GM21528 (cell line): ENCODE measurements around the gene B3GNT2.

Experiments
- ATAC-seq: cut with Tn5 transposase; IDR thresholded peaks from one replicate; pipeline ENCODE4 v1.9.1; 2021; ENCODE audit warnings: mild to moderate bottlenecking, moderate library complexity; ENCODE audit not compliant: unreplicated experiment, low FRiP score

Gene B3GNT2

GRCh38 chr2:62202729-62203128, 6.8 kb downstream of the B3GNT2 start:
- ATAC-seq, result no peak

DNA sequence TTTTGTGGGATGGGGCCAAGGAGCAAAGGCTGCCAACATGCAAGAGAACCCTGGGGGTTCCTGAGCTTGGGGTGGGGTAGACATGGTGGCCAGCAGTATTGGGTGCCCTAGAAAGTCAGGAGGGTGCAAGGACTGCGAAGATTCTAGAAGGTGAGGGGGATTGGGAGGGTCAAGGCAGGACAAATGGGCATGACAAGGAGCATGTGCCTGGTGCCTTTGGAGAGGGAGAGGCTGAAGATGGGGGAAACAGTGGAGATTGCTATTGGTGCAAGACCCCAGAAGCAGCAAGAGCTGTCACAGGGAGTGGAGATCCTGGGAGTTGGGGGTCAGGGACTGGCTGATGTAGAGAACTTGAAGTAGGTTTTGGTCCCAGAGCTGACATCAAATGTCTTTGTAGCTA, 7.5 kb downstream of the B3GNT2 start:
- ATAC-seq, result no peak

DNA sequence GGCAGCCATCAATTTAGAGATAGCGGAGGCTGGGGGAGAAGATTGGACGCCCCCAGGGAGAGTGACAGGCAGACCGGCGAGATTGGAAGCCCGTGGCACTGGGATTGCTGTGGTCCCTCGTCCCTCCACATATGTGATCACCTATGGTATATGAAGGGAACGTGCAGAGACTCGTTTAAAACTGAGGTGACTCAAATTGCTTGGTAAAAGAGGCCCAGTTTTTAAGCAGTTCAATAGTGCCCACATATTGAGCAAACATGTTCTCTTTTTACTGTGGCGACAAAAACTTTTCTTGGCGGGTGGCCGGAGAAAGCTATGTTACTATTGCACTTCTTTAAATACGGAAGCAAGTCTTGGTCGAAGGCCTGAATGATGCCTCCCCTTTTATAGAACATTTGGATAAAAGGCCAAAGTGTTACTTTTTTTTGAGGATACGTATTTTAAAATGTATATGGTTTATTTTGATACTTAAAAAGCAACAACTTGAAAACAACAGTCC, 9.1 kb downstream of the B3GNT2 start:
- ATAC-seq, result no peak

DNA sequence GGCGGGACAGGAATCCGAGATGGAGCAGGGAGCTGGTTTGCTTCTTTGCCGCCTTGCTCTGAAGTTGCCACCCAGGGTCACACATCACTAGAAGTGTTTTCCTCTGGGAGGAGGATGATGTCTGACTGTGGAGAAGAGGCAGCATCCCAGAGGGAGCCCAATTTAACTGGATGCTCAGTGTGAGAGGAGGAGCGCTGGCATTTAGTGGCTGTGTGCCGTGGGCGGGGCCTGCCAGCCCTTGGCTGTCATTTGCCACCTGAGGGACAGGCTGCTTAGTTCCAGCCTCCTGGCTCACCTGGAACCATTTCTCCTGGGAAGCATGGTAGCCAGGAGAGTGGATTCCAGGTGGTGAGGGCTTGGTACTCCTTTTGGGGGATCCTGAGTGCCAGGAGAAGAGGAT, 9.6 kb downstream of the B3GNT2 start:
- ATAC-seq, result no peak

DNA sequence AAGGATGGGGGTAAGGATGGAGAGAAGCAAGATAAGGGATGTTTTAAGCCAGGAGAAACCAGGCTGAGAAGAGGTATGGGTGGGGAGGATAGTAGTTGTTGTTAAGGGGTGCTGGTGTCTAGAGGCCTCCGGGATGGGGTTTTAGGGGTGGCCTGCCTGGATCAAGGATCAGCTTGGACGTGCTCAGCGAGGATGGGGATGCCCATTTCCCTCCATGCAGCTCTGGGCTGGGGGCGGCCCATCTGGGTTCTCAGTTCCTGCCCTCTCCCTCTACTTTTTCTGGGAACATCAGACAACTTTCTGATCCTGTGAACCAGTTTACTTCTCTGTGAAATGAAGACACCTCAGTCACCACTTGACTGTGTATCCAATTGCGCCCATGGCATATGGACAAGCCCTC, 10.1 kb downstream of the B3GNT2 start:
- ATAC-seq, result no peak

- no peak for ATAC-seq
Observed at GRCh38 chr2:62207491-62207890, 11.6 kb downstream of the B3GNT2 start.

DNA sequence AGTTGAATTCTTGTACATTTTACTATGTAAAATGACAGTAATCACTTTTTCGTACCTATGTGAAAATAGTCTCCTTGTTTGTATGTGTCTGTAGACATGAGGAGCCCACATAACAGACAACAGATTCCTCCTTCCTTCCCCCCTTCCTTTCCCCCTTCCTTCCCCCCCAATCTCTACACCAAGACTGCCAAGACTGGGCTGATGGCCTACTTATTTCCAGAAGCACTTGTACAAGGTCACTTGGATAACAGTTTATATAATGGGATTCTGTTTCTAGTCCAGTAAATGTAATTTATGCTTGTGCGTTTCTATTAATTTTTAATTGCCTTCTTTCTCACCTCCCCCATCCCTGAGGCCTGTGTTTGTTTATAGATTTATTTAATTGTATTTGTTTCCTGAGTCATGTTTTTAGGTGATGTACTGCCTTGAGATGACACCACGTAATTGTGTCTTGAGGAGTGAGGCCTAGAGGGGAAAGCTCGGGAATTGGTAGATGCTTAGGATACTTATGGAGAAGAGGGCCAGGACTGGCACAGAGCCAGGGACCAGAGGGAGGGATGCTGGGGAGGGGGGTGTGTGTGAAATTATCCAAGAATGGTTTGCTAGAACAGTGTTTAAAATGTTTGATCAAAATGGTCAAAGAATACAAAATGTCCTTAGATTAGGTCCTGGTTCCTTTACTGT, 12.3 kb downstream of the B3GNT2 start:
- ATAC-seq, result no peak

DNA sequence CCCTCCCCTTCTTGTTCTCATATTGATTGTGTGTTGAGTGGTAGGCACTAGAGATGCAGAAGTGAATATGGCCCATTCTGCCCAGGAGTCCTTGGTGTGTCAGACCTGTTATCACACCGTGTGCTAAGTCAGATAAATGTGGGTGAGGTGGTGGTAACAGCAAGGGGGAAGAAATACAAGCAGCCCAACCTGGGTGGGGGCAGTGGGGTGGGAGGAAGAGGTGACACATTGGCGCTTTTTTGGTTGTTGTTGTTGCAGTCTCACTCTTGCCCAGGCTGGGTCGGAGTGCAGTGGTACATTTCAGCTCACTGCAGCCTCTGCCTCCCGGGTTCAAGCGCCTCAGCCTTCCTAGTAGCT, 12.8 kb downstream of the B3GNT2 start:
- ATAC-seq, result no peak

DNA sequence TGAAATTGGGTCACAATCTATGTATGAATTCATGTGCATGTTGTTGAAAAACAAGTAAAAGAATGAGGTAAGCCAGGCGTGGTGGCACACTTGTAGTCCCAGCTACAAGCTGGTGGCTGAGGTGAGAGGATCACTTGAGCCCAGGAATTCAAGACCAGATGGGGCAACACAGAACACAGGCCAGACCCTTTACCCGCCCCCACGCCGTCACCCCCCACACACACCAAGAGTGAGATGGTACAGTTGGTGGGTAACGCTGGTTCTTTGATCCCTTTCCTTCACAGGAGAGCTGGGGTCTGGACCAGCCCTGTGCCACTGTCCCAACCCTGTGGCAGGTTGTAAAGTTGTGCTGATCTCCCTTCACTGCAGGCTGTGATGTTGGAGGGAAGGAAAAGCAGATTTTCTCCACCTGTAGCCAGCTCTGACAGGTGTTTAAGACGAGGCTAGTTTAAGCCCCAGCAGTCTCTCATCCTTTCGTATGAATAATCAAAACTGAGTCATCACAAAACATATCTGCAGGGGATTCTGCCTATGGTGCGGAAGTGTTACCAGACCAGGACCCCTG, 13.6 kb downstream of the B3GNT2 start:
- ATAC-seq, result no peak

- no peak for ATAC-seq
Observed at GRCh38 chr2:62215306-62216064, 19.6 kb downstream of the B3GNT2 start.

DNA sequence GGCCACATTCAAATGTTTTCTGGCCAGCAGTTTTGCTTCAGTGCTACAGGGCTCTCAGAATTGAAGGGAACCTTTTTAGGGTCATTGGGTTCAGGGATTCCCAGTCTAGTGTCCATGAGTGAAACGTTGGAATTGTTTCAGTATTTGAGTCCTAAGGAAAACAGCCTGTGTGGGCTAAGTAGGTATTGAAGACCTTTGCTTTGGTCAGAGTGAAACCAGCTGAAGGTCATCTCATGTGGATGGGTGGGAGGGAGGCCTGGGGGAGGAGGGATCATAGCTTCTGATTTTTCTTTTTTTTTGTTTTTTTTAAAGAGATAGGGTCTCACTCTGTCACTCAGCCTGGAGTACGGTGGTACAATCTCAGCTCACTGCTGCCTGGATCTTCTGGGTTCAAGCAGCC, 20.2 kb downstream of the B3GNT2 start:
- ATAC-seq, result no peak

DNA sequence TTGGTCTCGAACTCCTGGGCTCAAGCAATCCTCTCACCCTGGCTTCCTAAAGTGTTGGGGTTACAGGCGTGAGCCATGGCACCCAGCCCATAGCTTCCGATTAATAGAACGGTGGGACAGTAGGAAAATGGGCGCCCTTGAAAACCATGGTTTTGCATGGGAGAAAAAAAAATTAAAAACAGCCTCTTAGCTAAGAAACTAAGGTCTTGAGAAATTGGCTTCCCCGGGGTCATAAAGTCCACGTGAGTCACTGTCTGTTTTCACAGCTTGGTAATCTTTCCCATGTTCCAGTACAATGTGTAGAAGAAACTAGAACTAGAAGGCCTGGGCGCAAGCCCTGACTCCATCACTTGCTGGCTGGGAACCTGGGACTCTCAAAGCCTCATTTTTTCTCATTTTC, 20.7 kb downstream of the B3GNT2 start:
- no peak for ATAC-seq

GRCh38 chr2:62217421-62217820, 21.5 kb downstream of the B3GNT2 start:
- ATAC-seq, result no peak

DNA sequence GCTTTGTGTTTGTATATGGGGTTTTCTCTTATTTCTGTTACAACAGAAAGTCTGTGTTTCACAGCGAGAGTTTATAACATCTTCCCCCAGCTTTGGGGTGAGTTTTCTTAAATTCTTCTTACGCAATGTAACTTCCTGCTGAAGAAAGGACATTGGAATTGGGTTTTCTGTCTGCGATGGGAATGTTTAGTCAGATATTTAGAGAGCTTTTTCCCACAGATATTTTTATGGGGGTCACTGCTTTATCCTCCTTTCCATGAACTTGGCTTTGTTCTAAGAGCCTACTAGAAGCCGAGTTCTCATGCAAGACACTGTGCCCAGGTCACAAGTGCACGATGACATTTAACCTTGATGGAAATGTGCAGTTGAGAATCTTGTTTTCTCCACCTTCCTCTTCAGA, 22.1 kb downstream of the B3GNT2 start:
- ATAC-seq, result no peak

DNA sequence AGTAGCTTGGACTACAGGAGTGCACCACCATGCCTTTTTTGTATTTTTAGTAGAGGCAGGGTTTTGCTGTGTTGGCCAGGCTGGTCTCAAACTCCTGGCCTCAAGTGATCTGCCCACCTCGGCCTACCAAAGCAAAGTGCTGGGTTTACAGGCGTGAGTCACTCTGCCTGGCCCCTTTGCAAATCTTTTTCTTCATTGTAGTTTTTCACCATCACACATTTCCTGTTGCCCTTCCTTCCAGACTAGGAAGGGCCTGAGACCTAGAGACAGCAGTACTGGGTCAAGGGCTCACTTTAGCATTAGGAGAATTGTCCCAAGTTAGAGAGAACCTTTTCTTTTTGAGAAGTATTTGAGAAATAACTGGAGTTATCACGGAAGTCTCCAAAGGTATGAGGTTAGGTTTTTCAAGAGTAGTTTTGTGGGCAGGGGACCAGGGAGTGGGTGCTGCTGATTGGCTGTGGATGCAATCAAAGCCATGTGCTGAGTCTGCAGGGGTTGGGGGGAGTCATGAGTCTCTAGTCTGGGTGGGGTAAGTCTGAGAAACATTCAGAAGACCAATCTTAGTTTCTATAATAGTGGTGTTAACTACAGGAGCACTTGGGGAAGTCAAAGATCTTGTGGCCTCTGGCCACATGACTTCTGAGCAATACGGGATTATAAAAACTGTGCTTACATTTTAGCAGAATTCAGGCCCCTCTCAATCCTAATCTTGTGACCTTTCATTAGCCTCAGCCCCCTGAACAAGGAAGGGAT, 23.7 kb downstream of the B3GNT2 start:
- no peak for ATAC-seq

DNA sequence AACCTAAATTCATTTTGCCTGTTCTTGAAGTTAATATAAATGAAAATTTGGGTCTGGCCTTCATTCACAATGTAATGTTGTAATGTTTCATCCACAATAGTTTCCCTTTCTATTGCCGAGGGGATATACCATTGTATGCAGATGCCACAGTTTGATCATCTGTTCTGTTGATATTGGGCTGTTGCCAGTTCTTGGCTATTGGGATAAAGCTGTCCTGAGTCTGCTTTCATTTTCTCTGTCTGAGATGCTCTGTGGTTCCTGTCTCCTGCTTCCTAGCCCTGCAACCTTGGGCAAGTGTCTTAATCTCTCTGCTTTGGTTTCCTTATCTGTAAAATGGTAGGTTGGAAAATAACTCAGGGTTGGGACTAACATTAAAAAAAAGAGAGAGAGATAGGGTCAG, 25.2 kb downstream of the B3GNT2 start:
- no peak for ATAC-seq

DNA sequence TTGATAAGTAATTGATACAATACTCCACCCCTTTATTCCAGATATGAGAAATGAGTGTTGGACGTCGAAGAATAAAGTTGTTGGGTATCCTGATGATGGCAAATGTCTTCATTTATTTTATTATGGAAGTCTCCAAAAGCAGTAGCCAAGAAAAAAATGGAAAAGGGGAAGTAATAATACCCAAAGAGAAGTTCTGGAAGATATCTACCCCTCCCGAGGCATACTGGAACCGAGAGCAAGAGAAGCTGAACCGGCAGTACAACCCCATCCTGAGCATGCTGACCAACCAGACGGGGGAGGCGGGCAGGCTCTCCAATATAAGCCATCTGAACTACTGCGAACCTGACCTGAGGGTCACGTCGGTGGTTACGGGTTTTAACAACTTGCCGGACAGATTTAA, 26.3 kb downstream of the B3GNT2 start:
- ATAC-seq, result no peak

DNA sequence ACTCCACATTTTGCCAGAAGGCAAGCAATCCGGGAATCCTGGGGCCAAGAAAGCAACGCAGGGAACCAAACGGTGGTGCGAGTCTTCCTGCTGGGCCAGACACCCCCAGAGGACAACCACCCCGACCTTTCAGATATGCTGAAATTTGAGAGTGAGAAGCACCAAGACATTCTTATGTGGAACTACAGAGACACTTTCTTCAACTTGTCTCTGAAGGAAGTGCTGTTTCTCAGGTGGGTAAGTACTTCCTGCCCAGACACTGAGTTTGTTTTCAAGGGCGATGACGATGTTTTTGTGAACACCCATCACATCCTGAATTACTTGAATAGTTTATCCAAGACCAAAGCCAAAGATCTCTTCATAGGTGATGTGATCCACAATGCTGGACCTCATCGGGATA, 26.8 kb downstream of the B3GNT2 start:
- no peak for ATAC-seq

DNA sequence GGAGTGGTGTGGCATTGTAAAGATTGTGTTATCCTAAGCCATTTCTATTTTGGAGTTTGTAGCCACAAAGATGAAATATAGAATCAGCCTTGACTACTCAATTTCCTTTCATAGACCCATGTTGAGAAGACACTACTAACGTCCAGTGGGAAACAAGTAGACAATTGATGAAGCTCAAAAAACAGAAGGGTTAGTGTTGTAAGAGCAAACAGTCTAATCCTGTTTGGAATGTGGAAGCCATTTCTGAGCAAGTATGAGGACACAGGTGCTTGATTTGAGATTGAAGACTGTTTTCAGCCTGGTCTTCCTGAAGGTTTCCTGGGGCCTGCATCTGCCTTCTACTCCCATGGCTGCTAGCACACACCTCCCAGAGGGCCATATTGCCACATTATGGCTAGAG, 29.1 kb downstream of the B3GNT2 start:
- ATAC-seq, result no peak

GRCh38 chr2:62227386-62228075, 31.6 kb downstream of the B3GNT2 start:
- no peak for ATAC-seq
